Fibroblast of lung (primary cell): ENCODE data around the gene CIDEB. TPM values are rescaled to one million over a fixed set of nuclear protein-coding genes. Genes with fewer than 3 reads are reported as not detected.

Experiments
- DNase-seq, 2 donors: peaks; one replicate each; pipeline versions ENCODE4 v3.0.0 to v3.0.0-alpha.2; 2010; ENCODE audit warnings: low read depth in 2 of 2
- H2AFZ ChIP-seq: 2 replicates; pipeline ENCODE4 v1.5.1; 2012; ENCODE audit warnings: low read length, control low read depth, inconsistent platforms
- H3K27ac ChIP-seq: 2 replicates; pipeline ENCODE4 v1.5.1; 2011; ENCODE audit warnings: low read length, control low read depth; ENCODE audit not compliant: insufficient read depth
- H3K27me3 ChIP-seq: 2 replicates; pipeline ENCODE4 v1.5.1; 2011; ENCODE audit warnings: mild to moderate bottlenecking, low read length; ENCODE audit not compliant: control insufficient read depth, insufficient read depth
- H3K36me3 ChIP-seq: 2 replicates; pipeline ENCODE4 v1.5.1; 2011; ENCODE audit warnings: low read length; ENCODE audit not compliant: control insufficient read depth, insufficient read depth
- H3K4me1 ChIP-seq: 2 replicates; pipeline ENCODE4 v1.5.1; 2011; ENCODE audit warnings: low read length; ENCODE audit not compliant: control insufficient read depth, insufficient read depth; ENCODE audit errors: extremely low read depth
- H3K4me2 ChIP-seq: 2 replicates; pipeline ENCODE4 v1.5.1; 2011; ENCODE audit warnings: low read length, control low read depth; ENCODE audit not compliant: insufficient read depth; ENCODE audit errors: extremely low read depth
- H3K4me3 ChIP-seq, 4 experiments: fragments of 200-600 bp in 1 of 4; sonication (generic) in 1 of 4; replicated peaks in 1 of 4; 2 replicates each; pipeline ENCODE4 v1.5.1; 2011 to 2016; ENCODE audit warnings: low read length in 4 of 4, low read depth in 3 of 4, mild to moderate bottlenecking in 3 of 4, control low read depth in 2 of 4, inconsistent platforms in 1 of 4, mixed read lengths in 1 of 4; ENCODE audit not compliant: insufficient read depth in 1 of 4; ENCODE audit errors: control extremely low read depth in 1 of 4
- H3K79me2 ChIP-seq: 2 replicates; pipeline ENCODE4 v1.5.1; 2012; ENCODE audit warnings: mild to moderate bottlenecking, low read length, inconsistent platforms; ENCODE audit not compliant: control insufficient read depth, insufficient read depth
- H3K9ac ChIP-seq: 2 replicates; pipeline ENCODE4 v1.5.1; 2011; ENCODE audit warnings: mild to moderate bottlenecking, low read length, control low read depth; ENCODE audit not compliant: insufficient read depth
- H3K9me3 ChIP-seq: 2 replicates; pipeline ENCODE4 v1.5.1; 2012; ENCODE audit warnings: low read depth, low read length; ENCODE audit not compliant: control insufficient read depth, insufficient read depth
- H4K20me1 ChIP-seq: 2 replicates; pipeline ENCODE4 v1.5.1; 2011; ENCODE audit warnings: low read length; ENCODE audit not compliant: control insufficient read depth, insufficient read depth; ENCODE audit errors: extremely low read depth
- EZH2 ChIP-seq: IDR thresholded peaks from 2 replicates; pipeline ENCODE4 v1.5.1; 2012; ENCODE audit warnings: low read length, control low read depth, mild to moderate bottlenecking; ENCODE audit errors: missing control alignments
- polyA plus RNA-seq, 2 donors: library from polyadenylated mRNA; depleted of rRNA in 1 of 2; stranded (reverse) in 1 of 2; unstranded in 1 of 2; fragments of >200 nt; gene quantifications; 2 replicates each; pipeline ENCODE4 v1.2.1, GENCODE V29; 2011 to 2012; ENCODE audit warnings: missing spikeins in 1 of 2
- total RNA-seq: library from RNA; depleted of rRNA; stranded (reverse); fragments of >200 nt; gene quantifications from 2 replicates; pipeline ENCODE4 v1.2.1, GENCODE V29; 2014
- TF ChIP-seq, protein P1 (sequence below), 2 donors: IDR thresholded peaks in 1 of 2; conservative IDR thresholded peaks in 1 of 2; 1 replicate in 1 of 2; 2 replicates in 1 of 2; pipeline ENCODE4 v1.5.1; 2011 to 2012; ENCODE audit warnings: low read length in 2 of 2, control low read depth in 1 of 2, inconsistent platforms in 1 of 2, low read depth in 1 of 2, mild to moderate bottlenecking in 1 of 2

The CIDEB gene
- total and polyA plus RNA-seq, 2 donors (not counting 1 experiment from before 2014, with no cell fraction given): 0.33 to 0.42 TPM

DNA sequence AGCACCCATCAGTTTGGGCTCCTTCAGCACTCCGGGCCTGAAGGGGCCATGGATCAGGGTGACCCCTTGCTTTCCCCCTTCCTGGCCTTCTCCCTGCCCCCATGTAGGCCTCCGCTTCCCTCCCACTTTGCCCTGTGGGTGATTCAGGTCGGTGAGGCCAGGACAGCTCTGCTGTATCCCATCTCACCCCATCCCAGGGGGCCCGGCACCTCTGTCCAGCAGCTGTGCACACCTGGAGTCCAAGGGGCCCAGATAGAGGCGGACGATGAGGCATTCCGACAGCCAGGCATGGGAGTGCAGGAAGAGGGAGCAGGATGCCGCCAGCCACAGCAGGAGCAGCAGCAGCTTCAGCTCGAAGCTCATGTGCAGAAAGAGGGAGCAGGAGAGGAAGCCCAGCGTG, 14.9 kb upstream of the CIDEB start:
- H3K79me2 ChIP-seq: no peaks in the 10 kb centered on the region
- H3K4me2 ChIP-seq: no peak overlapping the region
- DNase-seq: no peak
- H3K27ac ChIP-seq: no peak overlapping the region
- no peak for TF ChIP-seq EZH2
- TF ChIP-seq, protein P1, sequence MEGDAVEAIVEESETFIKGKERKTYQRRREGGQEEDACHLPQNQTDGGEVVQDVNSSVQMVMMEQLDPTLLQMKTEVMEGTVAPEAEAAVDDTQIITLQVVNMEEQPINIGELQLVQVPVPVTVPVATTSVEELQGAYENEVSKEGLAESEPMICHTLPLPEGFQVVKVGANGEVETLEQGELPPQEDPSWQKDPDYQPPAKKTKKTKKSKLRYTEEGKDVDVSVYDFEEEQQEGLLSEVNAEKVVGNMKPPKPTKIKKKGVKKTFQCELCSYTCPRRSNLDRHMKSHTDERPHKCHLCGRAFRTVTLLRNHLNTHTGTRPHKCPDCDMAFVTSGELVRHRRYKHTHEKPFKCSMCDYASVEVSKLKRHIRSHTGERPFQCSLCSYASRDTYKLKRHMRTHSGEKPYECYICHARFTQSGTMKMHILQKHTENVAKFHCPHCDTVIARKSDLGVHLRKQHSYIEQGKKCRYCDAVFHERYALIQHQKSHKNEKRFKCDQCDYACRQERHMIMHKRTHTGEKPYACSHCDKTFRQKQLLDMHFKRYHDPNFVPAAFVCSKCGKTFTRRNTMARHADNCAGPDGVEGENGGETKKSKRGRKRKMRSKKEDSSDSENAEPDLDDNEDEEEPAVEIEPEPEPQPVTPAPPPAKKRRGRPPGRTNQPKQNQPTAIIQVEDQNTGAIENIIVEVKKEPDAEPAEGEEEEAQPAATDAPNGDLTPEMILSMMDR (conservative IDR thresholded peaks at IDR 0.05 in 1 of 2, IDR thresholded peaks at IDR 0.05 in 1 of 2; ENCODE audit: low read depth in 1 of 2, low read length in 2 of 2): no peak
- H4K20me1 ChIP-seq: no peaks in the 10 kb centered on the region
- no peaks in the 10 kb centered on the region for H3K9me3 ChIP-seq
- no peak overlapping the region for H3K9ac ChIP-seq
- no peaks in the 10 kb centered on the region for H3K4me1 ChIP-seq
- H3K27me3 ChIP-seq: peaks cover 29% of the 10 kb centered on the region
- H3K4me3 ChIP-seq: no peak overlapping the region
- H3K36me3 ChIP-seq: no peaks in the 10 kb centered on the region
- no peak overlapping the region for H2AFZ ChIP-seq

DNA sequence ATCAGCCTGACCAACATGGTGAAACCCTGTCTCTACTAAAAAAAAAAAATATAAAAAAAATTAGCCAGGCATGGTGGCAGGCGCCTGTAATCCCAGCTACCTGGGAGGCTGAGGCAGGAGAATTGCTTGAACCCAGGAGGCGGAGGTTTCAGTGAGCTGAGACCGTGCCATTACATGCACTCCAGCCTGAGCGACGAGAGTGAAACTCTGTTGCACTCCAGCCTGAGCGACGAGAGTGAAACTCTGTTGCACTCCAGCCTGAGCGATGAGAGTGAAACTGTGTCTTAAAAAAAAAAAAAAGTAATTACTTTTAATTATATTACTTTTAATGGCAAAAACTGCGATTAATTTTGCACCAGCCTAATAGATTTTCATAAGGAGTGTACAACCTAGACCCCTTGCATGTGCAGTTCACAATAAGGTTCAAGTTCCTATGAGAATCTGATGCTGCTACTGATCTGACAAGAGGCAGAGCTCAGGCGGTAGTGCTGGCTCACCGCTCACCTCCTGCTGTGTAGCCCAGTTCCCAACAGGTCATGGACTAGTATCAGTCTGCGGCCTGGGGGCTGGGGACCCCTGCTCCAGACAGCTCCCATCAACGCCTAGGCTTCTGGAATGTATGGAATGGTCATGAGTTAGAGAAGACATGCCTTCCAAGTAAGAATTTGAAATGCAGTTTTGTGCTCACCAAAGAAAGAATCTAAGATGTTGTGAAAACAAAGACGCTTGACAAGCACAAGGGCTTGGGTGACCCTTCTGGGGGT, 13.6 kb upstream of the CIDEB start:
- Histone ChIP-seq H3K4me2 (no peak overlapping the region), H4K20me1 (no peaks in the 10 kb centered on the region), H3K9me3 (no peaks in the 10 kb centered on the region), H3K36me3 (no peaks in the 10 kb centered on the region), H3K4me3 (no peak overlapping the region), H3K27ac (no peak overlapping the region), H3K9ac (no peak overlapping the region), H3K4me1 (peaks cover 4% of the 10 kb centered on the region), H3K27me3 (peaks cover 25% of the 10 kb centered on the region), H3K79me2 (no peaks in the 10 kb centered on the region), H2AFZ (no peak overlapping the region)
- no peak for DNase-seq
- no peak for TF ChIP-seq EZH2

DNA sequence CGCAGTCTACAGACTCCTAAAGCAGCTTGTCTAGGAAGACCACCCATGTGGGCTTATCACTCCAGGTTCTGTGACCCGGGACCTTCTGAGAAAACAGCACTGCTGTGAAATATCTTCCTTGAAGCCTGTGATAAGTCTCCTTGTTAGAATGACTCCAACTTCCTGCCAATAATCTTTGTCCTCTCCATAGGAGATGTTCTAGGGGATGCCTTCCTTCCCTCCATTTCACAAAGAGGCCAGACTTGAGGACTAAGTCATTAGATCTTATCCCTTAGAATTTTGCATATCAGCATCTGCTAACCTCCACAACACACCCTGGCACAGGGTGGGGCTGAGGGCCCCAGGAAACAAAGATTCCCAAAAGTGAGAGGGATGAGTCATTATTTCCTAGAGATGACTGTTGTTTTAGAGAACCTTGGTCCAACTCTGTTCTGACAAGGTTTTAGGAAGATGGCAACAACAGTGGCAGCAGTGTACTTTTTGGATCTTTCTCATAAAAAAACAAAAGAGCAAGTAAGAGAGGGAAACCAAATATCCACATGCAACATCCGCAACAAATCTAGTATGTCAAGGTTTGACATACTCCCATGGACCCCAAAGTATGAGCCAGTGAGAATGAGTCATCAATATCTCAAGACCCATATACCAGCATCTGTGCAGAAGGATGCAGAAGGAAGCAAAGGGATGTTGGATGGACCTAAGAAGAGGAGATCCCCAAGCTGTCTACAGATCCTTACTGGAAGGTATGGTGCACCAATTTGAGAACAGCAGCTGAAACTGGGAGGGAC, 9.6 kb upstream of the CIDEB start:
- Histone ChIP-seq H3K9ac (no peak overlapping the region), H2AFZ (no peak overlapping the region), H3K36me3 (no peaks in the 10 kb centered on the region), H3K9me3 (no peaks in the 10 kb centered on the region), H3K27me3 (peaks cover 18% of the 10 kb centered on the region), H4K20me1 (no peaks in the 10 kb centered on the region), H3K27ac (no peak overlapping the region), H3K4me2 (no peak overlapping the region), H3K4me1 (peaks cover 7% of the 10 kb centered on the region), H3K79me2 (no peaks in the 10 kb centered on the region), H3K4me3 (no peak overlapping the region)
- peak in 1 of 2 donors; percentile 23 for DNase-seq
- TF ChIP-seq, protein P1 (conservative IDR thresholded peaks at IDR 0.05 in 1 of 2, IDR thresholded peaks at IDR 0.05 in 1 of 2; ENCODE audit: low read depth in 1 of 2, low read length in 2 of 2): no peak
- no peak for TF ChIP-seq EZH2
